Liver (tissue), 9 donors: ENCODE data around the gene IGFBP1. TPM values are rescaled to one million over a fixed set of nuclear protein-coding genes. Genes with fewer than 3 reads are reported as not detected.

ENCODE experiments used
- DNase-seq: peaks from one replicate; pipeline ENCODE4 v3.0.0-alpha.2; 2017; ENCODE audit warnings: low spot score
- H3K27ac ChIP-seq, 2 donors: one replicate each; pipeline ENCODE4 v1.7.0; 2013; ENCODE audit warnings: inconsistent platforms in 2 of 2, low read length in 2 of 2, control low read depth in 1 of 2, low read depth in 1 of 2, mild to moderate bottlenecking in 1 of 2
- H3K27me3 ChIP-seq, 4 donors: one replicate each; pipeline versions ENCODE4 v1.6.1 to v1.7.0; 2013; ENCODE audit warnings: low read length in 3 of 4, inconsistent platforms in 1 of 4, mild to moderate bottlenecking in 1 of 4, moderate library complexity in 1 of 4; ENCODE audit not compliant: control insufficient read depth in 4 of 4, insufficient read depth in 4 of 4
- H3K36me3 ChIP-seq, 4 donors: one replicate each; pipeline versions ENCODE4 v1.6.1 to v1.7.0; 2013; ENCODE audit warnings: low read length in 3 of 4, mild to moderate bottlenecking in 3 of 4, low read depth in 1 of 4, moderate library complexity in 1 of 4; ENCODE audit not compliant: control insufficient read depth in 4 of 4, insufficient read depth in 3 of 4
- H3K4me1 ChIP-seq, 4 donors: one replicate each; pipeline versions ENCODE4 v1.6.1 to v1.7.0; 2013; ENCODE audit warnings: low read length in 3 of 4, mild to moderate bottlenecking in 3 of 4, moderate library complexity in 1 of 4; ENCODE audit not compliant: control insufficient read depth in 4 of 4, insufficient read depth in 4 of 4
- H3K4me3 ChIP-seq, 3 donors: one replicate each; pipeline versions ENCODE4 v1.6.1 to v1.7.0; 2013; ENCODE audit warnings: low read length in 3 of 3, control low read depth in 1 of 3, low read depth in 1 of 3, mild to moderate bottlenecking in 1 of 3
- H3K9ac ChIP-seq, 2 donors: one replicate each; pipeline ENCODE4 v1.7.0; 2013; ENCODE audit warnings: low read length in 2 of 2, mild to moderate bottlenecking in 2 of 2, moderate library complexity in 2 of 2, control low read depth in 1 of 2, low read depth in 1 of 2
- H3K9me3 ChIP-seq, 4 donors: one replicate each; pipeline versions ENCODE4 v1.6.1 to v1.7.0; 2013; ENCODE audit warnings: low read length in 3 of 4; ENCODE audit not compliant: control insufficient read depth in 4 of 4
- ATF3 ChIP-seq: IDR thresholded peaks from 2 replicates; pipeline ENCODE4 v1.6.1; 2016; ENCODE audit warnings: antibody characterized with exemption
- CTCF ChIP-seq: fragments of 150-350 bp; IDR thresholded peaks from 2 replicates; pipeline ENCODE4 v1.5.1; 2017; ENCODE audit warnings: improper control_type of control experiment, low read depth, low read length; ENCODE audit not compliant: missing input control
- EGR1 ChIP-seq, 2 donors: IDR thresholded peaks; 2 replicates each; pipeline ENCODE4 v1.6.1; 2016 to 2018; ENCODE audit warnings: antibody characterized with exemption in 2 of 2, low read depth in 2 of 2
- FOXA1 ChIP-seq: IDR thresholded peaks from 2 replicates; pipeline ENCODE4 v1.6.1; 2016; ENCODE audit warnings: antibody characterized with exemption
- FOXA2 ChIP-seq: IDR thresholded peaks from 2 replicates; pipeline ENCODE4 v1.6.1; 2016; ENCODE audit warnings: antibody characterized with exemption
- GABPA ChIP-seq, 2 donors: IDR thresholded peaks in 1 of 2; conservative IDR thresholded peaks in 1 of 2; 2 replicates each; pipeline ENCODE4 v1.6.1; 2016; ENCODE audit warnings: antibody characterized with exemption in 2 of 2, mild to moderate bottlenecking in 1 of 2, moderate library complexity in 1 of 2
- HNF4A ChIP-seq, 2 donors: conservative IDR thresholded peaks; 2 replicates each; pipeline ENCODE4 v1.6.1; 2016; ENCODE audit warnings: antibody characterized with exemption in 2 of 2, mild to moderate bottlenecking in 2 of 2
- HNF4G ChIP-seq: IDR thresholded peaks from 2 replicates; pipeline ENCODE4 v1.6.1; 2016; ENCODE audit warnings: antibody characterized with exemption
- JUND ChIP-seq, 2 donors: IDR thresholded peaks; 2 replicates each; pipeline ENCODE4 v1.6.1; 2016; ENCODE audit warnings: antibody characterized with exemption in 2 of 2
- MAX ChIP-seq: IDR thresholded peaks from 2 replicates; pipeline ENCODE4 v1.6.1; 2016; ENCODE audit warnings: antibody characterized with exemption
- NR2F2 ChIP-seq: IDR thresholded peaks from 2 replicates; pipeline ENCODE4 v1.6.1; 2016; ENCODE audit warnings: antibody characterized with exemption
- RAD21 ChIP-seq, 2 donors: IDR thresholded peaks; 2 replicates each; pipeline ENCODE4 v1.6.1; 2016; ENCODE audit warnings: antibody characterized with exemption in 2 of 2, mild to moderate bottlenecking in 2 of 2
- REST ChIP-seq: IDR thresholded peaks from 2 replicates; pipeline ENCODE4 v1.6.1; 2016; ENCODE audit warnings: antibody characterized with exemption, mild to moderate bottlenecking
- RXRA ChIP-seq, 2 donors: IDR thresholded peaks; 2 replicates each; pipeline ENCODE4 v1.6.1; 2017 to 2018; ENCODE audit warnings: antibody characterized with exemption in 2 of 2, mild to moderate bottlenecking in 1 of 2
- SP1 ChIP-seq: IDR thresholded peaks from 2 replicates; pipeline ENCODE4 v1.6.1; 2018; ENCODE audit warnings: antibody characterized with exemption, mild to moderate bottlenecking
- TAF1 ChIP-seq: conservative IDR thresholded peaks from 2 replicates; pipeline ENCODE4 v1.6.1; 2016; ENCODE audit warnings: antibody characterized with exemption, mild to moderate bottlenecking
- YY1 ChIP-seq: IDR thresholded peaks from 2 replicates; pipeline ENCODE4 v1.6.1; 2016; ENCODE audit warnings: antibody characterized with exemption, mild to moderate bottlenecking
- ZBTB33 ChIP-seq: IDR thresholded peaks from 2 replicates; pipeline ENCODE4 v1.6.1; 2016; ENCODE audit warnings: antibody characterized with exemption
- WGBS: extraction: QIAGEN DNeasy Blood & Tissue Kit; methylation state at CpG from one replicate; pipeline ENCODE4 v1.1.7; 2013; 5-methylcytosine and 5-hydroxymethylcytosine counted together
- polyA plus RNA-seq, 2 donors: library from polyadenylated mRNA; stranded (reverse) in 1 of 2; unstranded in 1 of 2; fragments of 200-250 nt in 1 of 2; fragments of >200 nt in 1 of 2; fragmentation: Nextera tagmentation in 1 of 2; extraction: Ambion mirVana in 1 of 2; gene quantifications; one replicate each; pipeline versions ENCODE4 v1.2.1 to v1.2.3, GENCODE V29; 2013 to 2015
- total RNA-seq, 2 donors: library from RNA; depleted of rRNA; stranded (reverse); fragments of >200 nt; gene quantifications; one replicate each; pipeline ENCODE4 v1.2.3, GENCODE V29; 2014
- donor health status: healthy.
- donor health status: healthy.
- donor health status: healthy.
- donor health status: healthy.
- donor health status: healthy.

IGFBP1 gene
- total and polyA plus RNA-seq, 4 donors = 3.5 to 234 (median 63.6) TPM

- no peak overlapping the region for H3K4me3 ChIP-seq
- peak overlapping the region; percentile 90 for H3K27ac ChIP-seq
- no peaks in the 10 kb centered on the region for H3K36me3 ChIP-seq
- no peak overlapping the region for H3K9ac ChIP-seq
- no peaks in the 10 kb centered on the region for H3K27me3 ChIP-seq
- peaks cover 0 to 54% (median 25%) of the 10 kb centered on the region in 4 donors for H3K4me1 ChIP-seq
- no peak for TF ChIP-seq RAD21 (IDR thresholded peaks at IDR 0.05)
- no peak for DNase-seq
- 90% methylated on average over 4 of the region's 4 CpGs for WGBS
- no peaks in the 10 kb centered on the region for H3K9me3 ChIP-seq
Measured at GRCh38 chr7:45884136-45884535, 4.2 kb upstream of the IGFBP1 start.

GRCh38 chr7:45885264-45885882 is 2.9 kb upstream of the IGFBP1 start:
- peak overlapping the region in 1 of 2 donors; percentile 82 for H3K9ac ChIP-seq
- 35% methylated on average over 7 of the region's 7 CpGs for WGBS
- H3K27me3 ChIP-seq = no peaks in the 10 kb centered on the region
- DNase-seq = peak; percentile 64
- no peaks in the 10 kb centered on the region for H3K9me3 ChIP-seq
- no peak overlapping the region for H3K4me3 ChIP-seq
- no peak for TF ChIP-seq CTCF
- TF ChIP-seq SP1 = peak; percentile 94
- TF ChIP-seq RAD21 (IDR thresholded peaks at IDR 0.05) = peak; percentile 39 to 53
- peak; percentile 83 to 92 for TF ChIP-seq HNF4A (conservative IDR thresholded peaks at IDR 0.05)
- peak; percentile 76 to 95 for TF ChIP-seq JUND (IDR thresholded peaks at IDR 0.05)
- TF ChIP-seq GABPA (IDR thresholded peaks at IDR 0.05 in 1 of 2, conservative IDR thresholded peaks at IDR 0.05 in 1 of 2) = peak in 1 of 2 donors; percentile 68
- TF ChIP-seq EGR1 (IDR thresholded peaks at IDR 0.05; ENCODE audit: low read depth in 2 of 2) = peak; percentile 46 to 95
- peak; percentile 53 for TF ChIP-seq HNF4G
- TF ChIP-seq REST = peak; percentile 89
- TF ChIP-seq FOXA2 = peak; percentile 99
- no peak for TF ChIP-seq NR2F2
- peak; percentile 64 for TF ChIP-seq TAF1
- TF ChIP-seq RXRA (IDR thresholded peaks at IDR 0.05) = peak; percentile 80 to 99
- peak; percentile 94 for TF ChIP-seq YY1
- peak; percentile 97 for TF ChIP-seq ZBTB33
- TF ChIP-seq ATF3 = peak; percentile 60
- peak; percentile 99 for TF ChIP-seq FOXA1
- TF ChIP-seq MAX = peak; percentile 89
- peak overlapping the region; percentile 90 to 93 for H3K27ac ChIP-seq
- peaks cover 0 to 5% (median 0%) of the 10 kb centered on the region in 4 donors for H3K36me3 ChIP-seq
- peaks cover 0 to 57% (median 27%) of the 10 kb centered on the region in 4 donors for H3K4me1 ChIP-seq
